Stimulated activated CD8-positive, alpha-beta memory T cell treated with anti-CD3 and anti-CD28 coated beads, Interleukin-12 subunit alpha, Interleukin-12 subunit beta, amount 100 ng/mL, for 24 hours (primary cell): Measurements from ENCODE around the gene BCL7B.
A peak's percentile ranks its signal among the peaks of the same experiment; 100 is the strongest.
"Not testable (repeated sequence)": the region's sequence is repeated elsewhere in the genome, so short reads cannot be mapped to it uniquely, and the experiment has no call there.

Source experiments
- DNase-seq: peaks from one replicate; pipeline ENCODE4 v3.0.0-alpha.2; 2020; ENCODE audit errors: extremely low read depth

Gene BCL7B

GRCh38 chr7:73557397-73558257 lies at the start of gene BCL7B:
Gene BCL7B, minus strand, starts transcription at chr7:73557690. Its CDS starts 112 bp downstream, at chr7:73557578.
- peak; percentile 35 for DNase-seq

- DNase-seq = no peak
These were observed 48.2 kb upstream of the BCL7B start for GRCh38 chr7:73605601-73606220.

- DNase-seq = no peak
These were observed 45.5 kb upstream of the BCL7B start for GRCh38 chr7:73602721-73603651.

- no peak for DNase-seq
These were observed 42.4 kb upstream of the BCL7B start for GRCh38 chr7:73599916-73600315.

GRCh38 chr7:73599151-73599882 lies 41.8 kb upstream of the BCL7B start:
- no peak for DNase-seq

- DNase-seq = no peak
These were observed 40.7 kb upstream of the BCL7B start for GRCh38 chr7:73597978-73598782.

- DNase-seq = no peak
These were observed 38.9 kb upstream of the BCL7B start for GRCh38 chr7:73596191-73597065.

GRCh38 chr7:73595358-73595757 lies 37.9 kb upstream of the BCL7B start:
- no peak for DNase-seq

- no peak for DNase-seq
These were observed 35.9 kb upstream of the BCL7B start for GRCh38 chr7:73593207-73594045.

GRCh38 chr7:73586911-73587310 lies 29.4 kb upstream of the BCL7B start:
- DNase-seq = no peak

- no peak for DNase-seq
These were observed 27.7 kb upstream of the BCL7B start for GRCh38 chr7:73585196-73585595.

GRCh38 chr7:73582664-73583202 lies 25.2 kb upstream of the BCL7B start:
- no peak for DNase-seq

GRCh38 chr7:73581006-73581405 lies 23.5 kb upstream of the BCL7B start:
- not testable (repeated sequence) for DNase-seq

GRCh38 chr7:73578342-73579128 lies 21.0 kb upstream of the BCL7B start, which contains the start of gene TBL2:
Gene TBL2, minus strand, starts transcription at chr7:73578579. Its CDS starts 30 bp downstream, at chr7:73578549.
- DNase-seq = peak; percentile 95

GRCh38 chr7:73577627-73578341 lies 20.3 kb upstream of the BCL7B start:
- DNase-seq = no peak

- DNase-seq = no peak
These were observed 16.3 kb upstream of the BCL7B start for GRCh38 chr7:73573791-73574190.

GRCh38 chr7:73573276-73573675 lies 15.8 kb upstream of the BCL7B start:
- DNase-seq = no peak
